ENCODE data around the gene GRIK5.

GRIK5 gene

GRCh38 chr19:42075364-42075615 is 5.3 kb upstream of the GRIK5 start:
- no peak for DNase-seq

- DNase-seq: no peak
These were observed 4.7 kb upstream of the GRIK5 start for GRCh38 chr19:42074513-42075363.

- no peak for DNase-seq
These were observed 1.2 kb upstream of the GRIK5 start for GRCh38 chr19:42071247-42071646.

GRCh38 chr19:42068756-42069571 is 1.0 kb downstream of the GRIK5 start:
- DNase-seq: no peak

- no peak for DNase-seq
These were observed 1.6 kb downstream of the GRIK5 start for GRCh38 chr19:42068361-42068755.

DNA sequence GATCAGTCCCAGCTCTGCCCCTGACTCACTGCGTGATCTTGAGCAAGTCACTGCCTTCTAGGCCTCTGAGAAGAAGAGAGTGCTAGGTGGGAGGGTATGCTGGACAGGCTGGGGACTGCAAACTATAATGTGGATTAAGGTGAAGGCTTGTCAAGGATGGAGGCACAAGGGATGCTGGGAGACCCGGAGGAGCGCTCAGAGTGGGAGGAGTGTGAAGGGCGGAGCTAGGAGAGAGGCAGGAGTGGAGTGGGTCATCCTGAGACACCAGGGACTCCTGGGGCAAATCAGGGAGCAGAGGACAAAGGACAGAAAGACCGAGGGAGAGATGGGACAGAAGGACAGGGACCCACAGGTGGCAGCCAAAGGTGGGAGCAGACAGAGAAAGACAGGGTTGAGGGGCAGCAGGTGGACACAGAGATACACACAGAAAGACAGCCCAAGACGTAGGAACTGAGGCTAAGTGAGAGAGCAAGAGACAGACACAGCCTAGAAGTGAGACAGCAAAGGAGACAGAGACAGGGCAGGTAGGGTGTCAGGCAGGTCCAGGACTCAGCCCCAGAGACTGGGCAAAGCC is 2.6 kb downstream of the GRIK5 start:
- DNase-seq: no peak

- DNase-seq: no peak
These were observed 3.8 kb downstream of the GRIK5 start for GRCh38 chr19:42066075-42066754.

- DNase-seq: no peak
These were observed 4.5 kb downstream of the GRIK5 start for GRCh38 chr19:42065511-42065910.

DNA sequence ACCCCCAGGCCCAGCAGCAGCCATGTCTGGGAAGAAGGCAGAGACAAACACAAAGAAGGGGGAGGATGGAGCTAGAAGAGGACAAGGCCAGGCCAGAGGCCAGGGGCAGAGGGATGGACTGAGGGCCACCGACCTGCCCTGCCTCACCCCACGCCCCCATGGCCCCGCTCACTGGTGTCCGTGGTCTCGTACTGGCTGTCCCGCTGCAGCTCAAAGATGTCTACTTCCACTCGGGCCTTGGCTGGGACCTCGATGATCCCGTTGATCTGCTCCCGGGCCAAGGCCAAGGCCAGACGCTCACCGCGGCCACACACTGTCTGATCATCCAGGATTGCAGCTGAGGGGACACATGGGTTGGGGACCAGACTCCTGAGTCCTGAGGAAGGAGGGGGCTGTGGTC is 5.0 kb downstream of the GRIK5 start:
- DNase-seq: no peak

DNA sequence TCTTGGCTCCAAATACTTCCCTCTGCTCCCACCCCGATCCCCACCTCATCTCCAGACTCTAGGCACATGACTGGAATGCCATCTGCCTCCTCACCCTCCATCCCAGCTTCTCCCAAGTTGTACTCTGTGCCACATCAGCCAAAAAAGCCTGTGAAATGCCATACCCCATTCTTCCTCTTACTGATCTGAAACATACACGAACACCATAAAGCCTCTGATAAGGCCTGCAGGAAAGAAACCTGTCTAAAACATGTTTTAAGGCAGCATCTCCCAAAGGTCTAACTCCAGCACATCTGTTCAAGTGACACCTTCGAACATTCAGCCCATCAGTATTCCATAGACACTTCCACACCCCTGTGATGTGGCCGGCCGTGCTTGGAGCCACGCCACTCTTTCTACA is 5.6 kb downstream of the GRIK5 start:
- DNase-seq: no peak

- no peak for DNase-seq
These were observed 7.6 kb downstream of the GRIK5 start for GRCh38 chr19:42062381-42062780.

- DNase-seq: no peak
These were observed 9.9 kb downstream of the GRIK5 start for GRCh38 chr19:42060117-42060516.

DNA sequence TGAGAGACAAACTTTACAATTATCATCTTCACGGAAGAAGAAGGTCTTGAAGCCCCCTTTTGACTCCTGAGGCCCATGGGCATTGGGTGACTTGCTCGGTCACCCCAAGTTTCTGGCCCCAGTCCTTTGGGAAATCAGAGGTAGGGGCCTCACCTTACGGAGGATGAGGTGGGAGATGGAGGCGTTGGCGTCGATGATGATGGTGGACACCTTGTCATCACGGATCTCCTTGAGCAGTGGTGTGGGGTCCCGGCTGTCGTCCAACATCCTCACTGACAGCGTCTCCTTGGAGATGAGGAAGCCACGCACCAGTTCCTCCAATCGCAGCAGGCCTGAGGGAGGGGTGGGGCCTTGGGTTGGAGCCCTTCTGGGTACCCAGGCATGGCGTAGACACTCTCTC is 10.8 kb downstream of the GRIK5 start:
- DNase-seq: no peak

DNA sequence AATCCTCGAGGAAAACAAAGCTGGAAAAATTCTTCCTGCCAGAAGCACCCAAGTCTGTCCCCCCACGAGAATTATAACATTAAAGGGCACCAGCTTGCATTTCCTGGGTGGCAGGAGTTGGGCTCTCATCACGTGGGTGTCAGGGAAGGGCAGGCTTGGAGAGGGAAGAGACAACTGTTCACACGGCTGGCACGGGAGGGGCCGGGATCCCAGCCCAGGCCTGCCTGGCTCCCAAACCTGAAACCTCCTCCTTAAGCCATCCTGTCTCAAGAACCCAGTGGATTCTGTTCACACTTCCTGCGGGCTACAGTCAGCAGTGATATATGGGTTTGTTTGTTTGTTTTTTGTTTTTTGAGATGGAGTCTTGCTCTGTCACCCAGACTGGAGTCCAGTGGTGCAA is 12.2 kb downstream of the GRIK5 start:
- DNase-seq: no peak

GRCh38 chr19:42054205-42054604 is 15.8 kb downstream of the GRIK5 start:
- DNase-seq: no peak

DNA sequence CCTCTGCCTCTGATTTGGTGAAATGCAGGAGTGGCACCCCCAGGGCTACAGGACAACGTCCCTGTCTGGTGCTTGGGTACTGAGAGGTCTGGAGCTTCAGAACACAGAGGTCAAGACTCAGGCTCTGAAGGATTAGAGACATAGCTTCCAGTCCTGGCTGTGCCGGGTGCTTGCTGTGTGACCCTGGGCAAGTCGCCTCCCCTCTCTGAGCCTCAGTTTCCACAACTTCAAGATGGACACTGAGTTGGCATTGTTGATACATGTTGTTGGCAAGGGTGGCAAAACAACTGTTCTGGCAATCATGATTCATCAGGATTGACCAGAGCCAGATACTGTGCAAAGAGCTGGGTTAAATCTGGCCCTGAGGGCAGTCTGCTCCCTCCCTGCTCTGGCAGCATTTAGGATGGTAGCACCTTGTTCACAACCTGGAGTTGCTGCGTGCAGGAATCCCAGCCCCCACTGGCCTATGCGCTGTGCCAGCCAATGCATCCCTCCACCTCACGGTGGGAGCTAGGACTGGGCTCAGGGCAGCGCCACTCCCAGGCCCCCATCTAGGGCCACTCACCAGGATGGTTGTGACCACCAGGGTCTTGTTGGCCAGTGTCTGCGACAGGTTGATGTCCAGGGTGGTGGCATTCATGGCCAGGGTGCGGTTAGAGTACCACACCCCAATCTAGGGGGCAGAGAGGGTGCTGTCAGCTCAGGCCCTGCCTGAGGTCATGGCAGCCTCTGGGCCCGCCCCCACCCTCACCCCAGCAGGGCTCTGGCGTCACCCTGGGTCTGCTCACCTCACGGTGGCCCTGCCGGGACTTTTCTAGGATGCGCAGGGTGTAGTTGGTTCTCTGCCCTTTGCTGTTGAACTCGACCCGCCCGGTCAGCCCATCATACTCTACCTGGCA is 16.7 kb downstream of the GRIK5 start:
- no peak for DNase-seq

DNA sequence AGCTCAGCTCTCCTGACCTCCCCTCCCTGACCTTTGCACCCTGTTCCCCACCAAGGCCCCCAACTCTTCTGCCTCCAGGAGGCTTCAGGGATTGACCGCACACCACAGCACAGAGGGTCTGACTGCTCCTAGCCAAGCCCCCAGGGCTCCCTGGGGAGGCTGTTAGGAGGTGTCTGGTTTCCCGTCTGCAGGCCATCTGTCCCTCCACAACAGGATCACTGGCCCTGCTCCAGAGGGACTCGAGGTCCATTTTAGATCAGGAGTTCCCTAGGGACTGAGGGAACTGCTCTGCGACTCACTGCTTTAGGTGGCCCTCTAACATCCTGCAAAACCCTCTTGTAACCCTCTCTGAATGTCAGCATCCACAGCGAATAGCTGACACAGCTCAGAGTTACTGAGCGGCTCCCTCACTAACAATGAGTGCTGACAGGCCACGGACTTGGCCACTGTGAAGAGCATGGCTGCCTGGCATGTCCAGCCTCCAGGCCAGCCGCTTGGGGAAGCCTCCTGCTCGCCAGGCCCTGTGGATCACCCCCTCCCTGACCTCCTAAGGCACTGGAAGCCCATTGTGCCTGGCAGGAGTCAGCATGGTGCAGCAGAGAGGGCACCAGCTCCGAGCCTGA is 17.7 kb downstream of the GRIK5 start:
- no peak for DNase-seq

GRCh38 chr19:42051166-42052115 is 18.6 kb downstream of the GRIK5 start:
- no peak for DNase-seq

DNA sequence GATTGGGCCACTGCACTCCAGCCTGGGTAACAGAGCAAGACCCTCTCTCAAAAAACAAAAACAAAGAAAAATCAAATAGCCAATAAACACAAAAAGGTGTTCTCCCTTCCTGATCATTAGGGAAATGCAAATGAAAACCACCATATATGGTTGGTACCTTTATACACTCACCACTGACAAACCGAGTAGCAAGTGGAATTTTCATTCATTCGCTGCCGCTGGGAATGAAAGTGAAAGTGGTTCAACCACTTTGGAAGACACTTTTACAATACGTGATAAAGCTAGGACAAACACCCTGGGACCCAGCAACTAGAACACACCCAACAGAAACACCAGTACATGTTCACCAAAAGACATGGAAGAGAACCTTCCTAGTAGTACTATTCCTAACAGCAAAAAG is 21.0 kb downstream of the GRIK5 start:
- DNase-seq: no peak

DNA sequence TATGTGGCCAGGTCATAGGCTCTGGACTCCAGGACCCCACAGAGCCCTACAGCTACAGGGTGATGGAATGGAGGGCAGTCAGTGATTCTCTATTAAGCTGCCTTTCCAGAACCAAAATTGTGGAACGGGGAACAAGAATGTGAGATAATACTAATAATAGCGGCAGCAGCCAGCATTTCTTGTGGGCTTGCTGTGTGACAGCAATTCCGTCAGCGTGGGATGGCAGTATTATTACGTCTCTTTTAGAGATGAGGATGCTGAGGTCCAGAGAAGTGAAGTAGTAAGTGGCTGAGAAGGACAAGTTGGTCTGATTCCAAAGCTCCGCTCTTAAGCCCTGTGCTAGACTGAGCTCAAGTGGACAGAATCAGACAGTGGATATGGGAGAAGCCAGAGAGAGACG is 24.4 kb downstream of the GRIK5 start:
- DNase-seq: no peak
